ENCODE data around the gene CENPT.
A peak's percentile ranks its signal among the peaks of the same experiment; 100 is the strongest.

CENPT gene

GRCh38 chr16:67884684-67885083, 37.2 kb upstream of the CENPT start, which contains the start of gene NRN1L:
Gene NRN1L, plus strand, starts transcription at chr16:67884885. Its CDS starts 19 bp downstream, at chr16:67884904.
- ATAC-seq (ENCODE audit: low read depth) (peak; percentile 87), DNase-seq (ENCODE audit: low spot score) (peak; percentile 94)
- H3K27me3 ChIP-seq (ENCODE audit: insufficient read depth, poor library complexity, severe bottlenecking), result no peaks in the 10 kb centered on the region
- no peak within 1 kb of the TSS for H3K4me3 ChIP-seq (ENCODE audit: severe bottlenecking)
- no peak within 1 kb of the TSS for H3K27ac ChIP-seq (ENCODE audit: poor library complexity, severe bottlenecking)
- no peak for TF ChIP-seq CTCF (IDR thresholded peaks at IDR 0.05; ENCODE audit: poor library complexity, severe bottlenecking)
- H3K4me1 ChIP-seq (ENCODE audit: insufficient read depth, poor library complexity, severe bottlenecking), result peaks cover 5% of the 10 kb centered on the region
- no peaks in the 10 kb centered on the region for H3K9me3 ChIP-seq (ENCODE audit: severe bottlenecking)
- H3K36me3 ChIP-seq (ENCODE audit: low read depth), result peaks cover 39% of the 10 kb centered on the region

GRCh38 chr16:67883872-67884261, 36.4 kb upstream of the CENPT start:
- DNase-seq (ENCODE audit: low spot score), result no peak
- H3K27ac ChIP-seq (ENCODE audit: poor library complexity, severe bottlenecking), result no peak overlapping the region
- H3K4me3 ChIP-seq (ENCODE audit: severe bottlenecking), result no peak overlapping the region
- peak; percentile 80 for TF ChIP-seq CTCF (IDR thresholded peaks at IDR 0.05; ENCODE audit: poor library complexity, severe bottlenecking)
- peak; percentile 47; the same call in 2 of the 3 replicates for ATAC-seq (ENCODE audit: low read depth)
- H3K27me3 ChIP-seq (ENCODE audit: insufficient read depth, poor library complexity, severe bottlenecking), result no peaks in the 10 kb centered on the region
- H3K4me1 ChIP-seq (ENCODE audit: insufficient read depth, poor library complexity, severe bottlenecking), result peaks cover 5% of the 10 kb centered on the region
- H3K9me3 ChIP-seq (ENCODE audit: severe bottlenecking), result no peaks in the 10 kb centered on the region
- H3K36me3 ChIP-seq (ENCODE audit: low read depth), result peaks cover 47% of the 10 kb centered on the region

GRCh38 chr16:67883146-67883871, 35.8 kb upstream of the CENPT start:
- DNase-seq (ENCODE audit: low spot score) (no peak), ATAC-seq (ENCODE audit: low read depth) (no peak; the same call in 2 of the 3 replicates)
- Histone ChIP-seq H3K4me1 (ENCODE audit: insufficient read depth, poor library complexity, severe bottlenecking) (peaks cover 5% of the 10 kb centered on the region), H3K27me3 (ENCODE audit: insufficient read depth, poor library complexity, severe bottlenecking) (no peaks in the 10 kb centered on the region), H3K9me3 (ENCODE audit: severe bottlenecking) (no peaks in the 10 kb centered on the region), H3K36me3 (ENCODE audit: low read depth) (peaks cover 52% of the 10 kb centered on the region), H3K27ac (ENCODE audit: poor library complexity, severe bottlenecking) (no peak overlapping the region), H3K4me3 (ENCODE audit: severe bottlenecking) (no peak overlapping the region)
- no peak for TF ChIP-seq CTCF (IDR thresholded peaks at IDR 0.05; ENCODE audit: poor library complexity, severe bottlenecking)

GRCh38 chr16:67882374-67883145, 35.1 kb upstream of the CENPT start:
- no peak overlapping the region for H3K4me3 ChIP-seq (ENCODE audit: severe bottlenecking)
- peaks cover 60% of the 10 kb centered on the region for H3K36me3 ChIP-seq (ENCODE audit: low read depth)

More at GRCh38 chr16:67882374-67883145, 35.1 kb upstream of the CENPT start:
- H3K27ac ChIP-seq (ENCODE audit: poor library complexity, severe bottlenecking), result no peak overlapping the region
- H3K27me3 ChIP-seq (ENCODE audit: insufficient read depth, poor library complexity, severe bottlenecking), result no peaks in the 10 kb centered on the region
- H3K4me1 ChIP-seq (ENCODE audit: insufficient read depth, poor library complexity, severe bottlenecking), result peaks cover 5% of the 10 kb centered on the region
- DNase-seq (ENCODE audit: low spot score) (no peak), ATAC-seq (ENCODE audit: low read depth) (no peak)
- no peak for TF ChIP-seq CTCF (IDR thresholded peaks at IDR 0.05; ENCODE audit: poor library complexity, severe bottlenecking)
- H3K9me3 ChIP-seq (ENCODE audit: severe bottlenecking), result no peaks in the 10 kb centered on the region

Measured in RWPE2 (cell line).